DOHH2 (cell line): Measurements from ENCODE around the gene CR1L.

Experiments used
- H3F3A ChIP-seq: fragments of 200-600 bp; sonication (generic), shearing (Covaris generic); 2 replicates; pipeline ENCODE4 v1.6.0; 2016; ENCODE audit warnings: antibody characterized with exemption, mild to moderate bottlenecking; ENCODE audit not compliant: control insufficient read depth, insufficient read depth
- H3K27ac ChIP-seq: fragments of 200-600 bp; sonication (generic); 2 replicates; pipeline ENCODE4 v1.5.1; 2014; ENCODE audit warnings: low read depth, mild to moderate bottlenecking, low read length, moderate library complexity
- H3K27me3 ChIP-seq: fragments of 200-600 bp; sonication (generic); 2 replicates; pipeline ENCODE4 v1.6.1; 2014; ENCODE audit warnings: mild to moderate bottlenecking, low read length, mixed read lengths; ENCODE audit not compliant: control insufficient read depth
- H3K36me3 ChIP-seq: fragments of 200-600 bp; sonication (generic); 2 replicates; pipeline ENCODE4 v1.6.1; 2014; ENCODE audit warnings: mild to moderate bottlenecking, low read length, moderate library complexity, mixed read lengths; ENCODE audit not compliant: control insufficient read depth
- H3K4me1 ChIP-seq: fragments of 200-600 bp; sonication (generic); 2 replicates; pipeline ENCODE4 v1.6.1; 2014; ENCODE audit warnings: mild to moderate bottlenecking, low read length, mixed read lengths; ENCODE audit not compliant: control insufficient read depth
- H3K4me2 ChIP-seq: fragments of 200-600 bp; sonication (generic); 2 replicates; pipeline ENCODE4 v1.6.0; 2014; ENCODE audit warnings: mild to moderate bottlenecking, low read length, moderate library complexity
- H3K4me3 ChIP-seq: fragments of 200-600 bp; sonication (generic); 2 replicates; pipeline ENCODE4 v1.5.1; 2014; ENCODE audit warnings: mild to moderate bottlenecking, low read length, mixed read lengths
- H3K79me2 ChIP-seq: fragments of 200-600 bp; sonication (generic); 2 replicates; pipeline ENCODE4 v1.6.1; 2014; ENCODE audit warnings: mild to moderate bottlenecking, low read length, mixed read lengths; ENCODE audit not compliant: control insufficient read depth
- H3K9me2 ChIP-seq: fragments of 200-600 bp; sonication (generic); replicated peaks from 2 replicates; pipeline ENCODE4 v1.6.1; 2014; ENCODE audit warnings: mild to moderate bottlenecking, low read length, mixed read lengths; ENCODE audit not compliant: control insufficient read depth
- H3K9me3 ChIP-seq: fragments of 200-600 bp; sonication (generic); 2 replicates; pipeline ENCODE4 v1.6.1; 2014; ENCODE audit warnings: antibody characterized with exemption, low read length, mixed read lengths; ENCODE audit not compliant: control insufficient read depth, insufficient read depth
- H4K20me1 ChIP-seq: fragments of 200-600 bp; sonication (generic); 2 replicates; pipeline ENCODE4 v1.6.0; 2014; ENCODE audit warnings: low read depth, mild to moderate bottlenecking, antibody characterized with exemption, low read length, moderate library complexity; ENCODE audit not compliant: control insufficient read depth, insufficient read depth
- CTCF ChIP-seq: fragments of 200-600 bp; sonication (generic); IDR thresholded peaks from one replicate; pipeline ENCODE4 v1.5.1; 2014; ENCODE audit warnings: antibody characterized with exemption, mild to moderate bottlenecking, low read depth, low read length; ENCODE audit not compliant: poor library complexity, severe bottlenecking
- EZH2phosphoT487 ChIP-seq: fragments of 200-600 bp; sonication (generic); IDR thresholded peaks from 2 replicates; pipeline ENCODE4 v1.6.1; 2017; ENCODE audit warnings: borderline replicate concordance, mild to moderate bottlenecking, antibody characterized with exemption, low read length, moderate library complexity, mixed read lengths

CR1L gene

GRCh38 chr1:207762622-207763021 lies 117.7 kb downstream of the CR1L start:
- Histone ChIP-seq H3K27ac (no peak overlapping the region), H3K4me1 (no peaks in the 10 kb centered on the region), H3K79me2 (peaks cover 3% of the 10 kb centered on the region; the same call in 1 of the 2 replicates), H3F3A (peaks cover 5% of the 10 kb centered on the region; the same call in 1 of the 2 replicates), H3K36me3 (peaks cover 87% of the 10 kb centered on the region), H3K4me3 (no peak overlapping the region), H3K9me2 (no peaks in the 10 kb centered on the region), H3K9me3 (no peaks in the 10 kb centered on the region; the same call in 1 of the 2 replicates), H3K27me3 (no peaks in the 10 kb centered on the region), H4K20me1 (no peaks in the 10 kb centered on the region), H3K4me2 (no peak overlapping the region)
- no peak for TF ChIP-seq EZH2phosphoT487
- no peak for TF ChIP-seq CTCF

GRCh38 chr1:207763091-207763490 lies 118.2 kb downstream of the CR1L start:
- Histone ChIP-seq H3K27me3 (no peaks in the 10 kb centered on the region), H3K36me3 (peaks cover 83% of the 10 kb centered on the region), H3K4me1 (no peaks in the 10 kb centered on the region), H4K20me1 (no peaks in the 10 kb centered on the region), H3F3A (peaks cover 5% of the 10 kb centered on the region; the same call in 1 of the 2 replicates), H3K79me2 (no peaks in the 10 kb centered on the region; the same call in 1 of the 2 replicates), H3K4me3 (no peak overlapping the region), H3K4me2 (no peak overlapping the region), H3K9me3 (no peaks in the 10 kb centered on the region; the same call in 1 of the 2 replicates), H3K27ac (no peak overlapping the region), H3K9me2 (no peaks in the 10 kb centered on the region)
- TF ChIP-seq CTCF (no peak), EZH2phosphoT487 (no peak)

GRCh38 chr1:207763972-207764371 lies 119.0 kb downstream of the CR1L start:
- H3K79me2 ChIP-seq = no peaks in the 10 kb centered on the region

More at GRCh38 chr1:207763972-207764371, 119.0 kb downstream of the CR1L start:
- Histone ChIP-seq H3K27me3 (no peaks in the 10 kb centered on the region), H3K9me2 (no peaks in the 10 kb centered on the region), H3K36me3 (peaks cover 81% of the 10 kb centered on the region), H3K4me1 (no peaks in the 10 kb centered on the region), H4K20me1 (no peaks in the 10 kb centered on the region), H3K9me3 (no peaks in the 10 kb centered on the region; the same call in 1 of the 2 replicates), H3F3A (peaks cover 5% of the 10 kb centered on the region; the same call in 1 of the 2 replicates), H3K4me3 (no peak overlapping the region), H3K27ac (no peak overlapping the region), H3K4me2 (no peak overlapping the region)
- TF ChIP-seq CTCF = no peak
- no peak for TF ChIP-seq EZH2phosphoT487
